ENCODE results near the gene ARHGAP6. TPM values are rescaled to one million over a fixed set of nuclear protein-coding genes. Genes with fewer than 3 reads are reported as not detected.
A peak's percentile ranks its signal among the peaks of the same experiment; 100 is the strongest.
"Not testable (repeated sequence)": the region's sequence is repeated elsewhere in the genome, so short reads cannot be mapped to it uniquely, and the experiment has no call there.

The ARHGAP6 gene
- total RNA-seq, 1 experiment from 2014 or later = 0.28 TPM

DNA sequence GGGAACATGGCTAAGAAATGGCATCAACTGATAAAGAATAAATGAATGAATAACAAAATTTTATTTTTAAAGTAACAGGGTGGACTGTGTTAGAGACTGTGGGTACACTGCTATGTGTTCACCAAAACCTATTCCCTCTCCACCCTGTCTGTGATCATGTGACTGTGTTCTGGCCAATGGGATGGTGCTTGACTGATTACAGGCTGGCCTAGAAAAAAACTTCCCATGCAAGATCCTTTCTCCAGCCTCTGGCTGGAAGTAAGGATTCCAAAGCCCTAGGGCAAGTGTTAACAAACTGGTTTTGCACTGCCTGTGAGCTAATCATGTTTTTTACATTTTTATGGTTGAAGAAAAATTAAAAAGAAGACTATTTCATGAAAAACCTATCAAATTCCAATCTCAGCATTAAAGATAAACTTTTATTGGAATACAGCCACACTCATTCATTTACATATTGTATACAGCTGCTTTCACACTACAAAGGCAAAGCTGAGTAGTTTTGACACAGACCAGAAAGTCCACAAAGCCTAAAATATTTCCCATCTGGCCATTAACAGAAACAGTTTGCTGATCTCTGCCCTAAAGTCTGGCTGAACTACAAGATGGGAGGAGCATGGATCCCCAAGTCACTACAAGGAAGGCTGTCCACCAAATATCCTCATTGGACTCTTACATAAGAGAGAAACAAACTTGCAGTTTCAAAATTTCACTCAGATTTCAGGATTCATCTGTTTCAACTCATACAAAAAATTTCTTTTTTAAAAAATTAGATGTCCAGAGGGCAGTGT lies 133.2 kb downstream of the ARHGAP6 start:
- DNase-seq (ENCODE audit: low spot score) = peak; percentile 14

DNA sequence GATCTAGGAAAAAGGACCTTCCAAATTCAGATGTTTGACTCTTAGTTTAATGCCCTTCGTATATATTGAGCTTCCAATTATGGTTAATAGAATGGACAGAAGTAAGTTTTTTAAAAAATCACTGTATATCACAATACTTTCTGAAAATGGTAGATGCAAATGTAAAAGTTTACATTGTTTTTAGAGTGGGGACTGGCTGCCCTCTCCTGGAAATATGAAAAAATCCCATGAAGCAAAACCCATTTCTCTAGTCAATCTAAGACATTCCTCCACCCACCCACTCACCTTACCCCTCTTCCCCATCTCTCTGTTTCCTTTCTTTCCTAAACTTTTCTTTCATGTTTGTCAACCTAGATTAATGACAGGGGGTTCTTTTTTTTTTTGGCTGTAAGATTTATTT lies 134.5 kb downstream of the ARHGAP6 start:
- peak; percentile 13 for DNase-seq (ENCODE audit: low spot score)

DNA sequence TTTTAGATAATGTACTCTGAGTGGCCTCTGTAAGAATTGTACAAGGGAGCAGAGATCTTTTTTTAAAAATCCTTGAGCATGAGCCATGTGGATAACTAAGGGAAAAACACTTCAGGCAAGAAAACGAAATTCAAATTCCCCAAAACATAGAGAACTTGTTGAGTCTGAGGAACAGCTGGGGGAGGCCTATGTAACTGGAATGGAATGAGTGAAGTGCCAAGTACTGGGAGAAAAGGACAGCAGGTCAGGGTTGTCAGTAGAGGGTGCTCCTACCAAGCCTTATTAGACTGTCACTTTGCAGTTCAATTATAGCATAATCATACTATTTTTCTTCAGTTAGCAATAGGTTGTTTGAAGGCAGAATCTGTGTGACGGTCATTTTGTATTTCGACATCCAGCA lies 135.1 kb downstream of the ARHGAP6 start:
- no peak for DNase-seq (ENCODE audit: low spot score)

DNA sequence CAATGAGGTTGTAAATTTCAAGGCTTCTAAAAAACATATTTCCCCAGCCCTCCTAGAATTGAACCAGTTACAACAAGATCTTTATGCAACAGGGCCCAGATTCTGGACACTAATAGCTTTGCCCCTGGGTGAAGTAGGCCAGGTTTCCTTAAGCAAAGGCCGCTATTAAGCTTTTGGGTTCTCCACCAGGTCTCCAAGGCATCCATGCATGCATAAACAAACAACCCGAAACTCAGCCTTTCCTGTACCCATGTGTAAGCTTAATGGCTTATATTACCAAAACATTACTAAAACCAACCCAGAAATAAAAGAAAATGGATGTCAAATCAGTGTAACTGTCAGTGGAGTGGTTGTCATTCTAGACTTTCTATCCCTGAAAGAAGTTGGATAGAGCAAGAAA lies 137.1 kb downstream of the ARHGAP6 start:
- DNase-seq (ENCODE audit: low spot score) = no peak

DNA sequence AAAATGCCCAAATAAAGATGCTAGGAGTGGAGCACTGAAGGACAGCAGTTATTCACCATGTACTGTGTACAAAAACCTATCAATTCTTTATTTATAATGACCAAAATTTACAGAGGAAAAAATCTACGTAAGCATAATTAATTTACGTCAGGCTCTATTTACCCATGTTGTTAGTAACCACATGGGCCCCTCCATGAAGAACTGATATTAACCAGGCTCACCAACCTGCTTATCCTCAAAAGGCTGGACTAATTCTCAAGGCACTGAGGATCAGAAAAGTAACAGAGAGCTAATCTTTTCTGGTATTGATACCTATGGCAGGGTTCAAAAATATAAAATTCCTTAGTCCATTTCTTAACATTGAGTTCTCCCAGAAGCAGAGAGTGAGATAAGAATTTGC lies 140.0 kb downstream of the ARHGAP6 start:
- DNase-seq (ENCODE audit: low spot score) = no peak

DNA sequence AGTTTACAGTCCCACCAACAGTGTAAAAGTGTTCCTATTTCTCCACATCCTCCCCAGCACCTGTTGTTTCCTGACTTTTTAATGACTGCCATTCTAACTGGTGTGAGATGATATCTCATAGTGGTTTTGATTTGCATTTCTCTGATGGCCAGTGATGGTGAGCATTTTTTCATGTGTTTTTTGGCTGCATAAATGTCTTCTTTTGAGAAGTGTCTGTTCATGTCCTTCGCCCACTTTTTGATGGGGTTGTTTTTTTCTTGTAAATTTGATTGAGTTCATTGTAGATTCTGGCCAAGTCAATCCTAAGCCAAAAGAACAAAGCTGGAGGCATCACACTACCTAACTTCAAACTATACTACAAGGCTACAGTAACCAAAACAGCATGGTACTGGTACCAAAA lies 146.5 kb downstream of the ARHGAP6 start:
- not testable (repeated sequence) for DNase-seq (ENCODE audit: low spot score)

DNA sequence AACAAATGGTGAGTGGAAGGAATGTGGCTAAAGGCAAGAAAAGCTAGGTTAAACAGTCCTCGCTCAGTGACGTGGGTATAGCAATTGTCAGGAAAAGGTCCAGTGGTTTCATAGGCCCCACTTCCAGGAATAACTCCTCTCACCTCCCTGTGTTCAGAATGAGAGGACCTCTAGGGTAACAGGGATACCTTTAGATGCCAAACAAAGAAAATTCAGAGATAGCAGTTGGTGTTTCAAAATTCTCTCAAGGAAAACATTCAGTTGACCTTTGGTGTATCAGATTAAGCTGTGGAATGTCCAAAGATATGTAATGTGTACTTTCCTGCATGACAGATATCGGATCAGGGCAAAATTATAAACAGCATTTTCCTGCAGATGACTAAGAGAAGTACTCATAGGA lies 155.9 kb downstream of the ARHGAP6 start:
- no peak for DNase-seq (ENCODE audit: low spot score)

DNA sequence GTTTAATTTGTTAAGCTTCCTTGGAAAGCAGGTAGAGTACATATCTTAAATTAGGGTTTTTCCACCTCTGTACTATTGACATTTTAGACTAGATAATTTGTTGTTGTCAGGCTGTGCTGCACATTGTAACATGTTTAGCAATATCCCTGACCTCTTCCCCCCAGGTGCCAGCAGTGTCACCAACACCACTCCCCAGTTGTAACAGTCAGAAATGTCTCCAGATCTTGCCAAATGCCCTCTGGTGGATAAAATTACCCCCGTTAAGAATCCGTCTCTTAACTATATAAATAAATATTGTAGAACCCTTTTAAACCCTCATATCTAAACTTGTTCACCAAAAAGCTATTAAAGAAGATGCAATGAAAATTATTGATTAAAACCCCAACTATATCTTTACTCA lies 161.5 kb downstream of the ARHGAP6 start:
- no peak for DNase-seq (ENCODE audit: low spot score)

DNA sequence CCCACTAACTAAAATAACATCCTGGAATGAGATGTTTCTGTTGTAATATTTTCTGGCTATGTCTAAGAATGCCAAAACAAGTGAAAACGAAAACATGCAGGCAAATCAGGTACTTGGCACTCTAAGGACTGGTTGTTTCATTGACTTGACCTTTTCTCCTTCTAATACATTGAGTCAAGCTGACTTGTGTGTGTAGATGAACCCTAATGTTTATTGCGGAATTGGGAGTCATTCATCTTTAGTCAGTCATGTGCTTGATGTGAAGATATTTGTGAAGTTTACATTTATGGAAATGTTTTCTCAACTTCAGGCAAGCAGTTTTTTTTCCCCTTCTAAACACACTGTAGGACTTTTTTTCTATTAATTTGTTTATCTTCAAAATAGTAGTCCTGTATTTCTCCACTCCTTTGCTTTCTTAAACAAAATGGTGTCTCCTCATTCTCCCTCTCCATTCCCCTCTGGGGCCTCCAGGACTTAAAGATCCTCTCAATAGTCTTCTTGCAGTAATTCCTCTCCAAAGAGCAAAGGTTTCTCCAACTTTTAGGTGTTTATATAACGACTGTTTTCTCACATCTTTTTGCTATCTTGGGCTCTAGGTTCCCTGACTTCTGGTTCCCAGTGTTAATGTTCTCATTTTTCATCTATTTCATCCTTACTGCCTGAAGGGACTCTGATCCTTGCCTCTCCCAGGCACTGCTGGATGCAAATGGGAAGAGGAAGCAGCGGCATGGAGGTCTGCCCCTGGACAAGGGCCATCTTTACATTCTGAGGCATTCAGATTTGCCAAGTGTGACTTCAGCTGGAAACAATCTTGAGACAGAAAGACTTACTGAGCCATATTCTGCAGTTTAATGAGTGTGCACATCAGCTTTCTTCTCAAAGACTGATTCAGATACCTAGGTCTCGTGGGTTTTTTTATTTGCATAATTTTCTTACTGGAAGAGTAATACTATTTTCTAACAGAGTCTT lies 166.4 kb downstream of the ARHGAP6 start:
- peak; percentile 35 for DNase-seq (ENCODE audit: low spot score)

DNA sequence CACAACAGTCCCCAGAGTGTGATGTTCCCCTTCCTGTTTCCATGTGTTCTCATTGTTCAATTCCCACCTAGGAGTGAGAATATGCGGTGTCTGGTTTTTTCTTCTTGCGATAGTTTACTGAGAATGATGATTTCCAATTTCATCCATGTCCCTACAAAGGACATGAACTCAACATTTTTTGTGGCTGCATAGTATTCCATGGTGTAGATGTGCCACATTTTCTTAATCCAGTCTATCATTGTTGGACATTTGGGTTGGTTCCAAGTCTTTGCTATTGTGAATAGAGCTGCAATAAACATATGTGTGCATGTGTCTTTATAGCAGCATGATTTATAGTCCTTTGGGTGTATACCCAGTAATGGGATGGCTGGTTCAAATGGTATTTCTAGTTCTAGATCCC lies 174.3 kb downstream of the ARHGAP6 start:
- DNase-seq (ENCODE audit: low spot score) = not testable (repeated sequence)

DNA sequence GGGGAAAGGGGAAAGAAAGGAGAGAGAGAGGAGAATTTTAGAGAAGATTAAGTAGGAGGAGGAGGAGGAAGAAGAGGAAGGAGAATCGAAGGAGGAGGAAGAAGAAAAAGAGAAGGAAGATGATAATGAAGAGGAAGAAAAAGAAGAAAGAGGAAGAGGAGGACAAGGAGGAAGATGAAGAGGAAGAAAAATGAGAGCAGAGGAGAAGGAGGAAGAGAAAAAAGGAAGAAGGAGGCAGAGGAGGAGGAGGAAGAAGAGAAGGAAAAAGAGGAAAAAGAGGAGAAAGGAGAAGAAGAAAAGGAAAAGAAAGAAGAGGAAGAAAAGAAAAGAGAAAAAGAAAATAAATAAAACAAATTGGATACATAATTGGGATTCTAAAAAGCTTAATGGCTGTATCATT lies 181.4 kb downstream of the ARHGAP6 start:
- no peak for DNase-seq (ENCODE audit: low spot score)

DNA sequence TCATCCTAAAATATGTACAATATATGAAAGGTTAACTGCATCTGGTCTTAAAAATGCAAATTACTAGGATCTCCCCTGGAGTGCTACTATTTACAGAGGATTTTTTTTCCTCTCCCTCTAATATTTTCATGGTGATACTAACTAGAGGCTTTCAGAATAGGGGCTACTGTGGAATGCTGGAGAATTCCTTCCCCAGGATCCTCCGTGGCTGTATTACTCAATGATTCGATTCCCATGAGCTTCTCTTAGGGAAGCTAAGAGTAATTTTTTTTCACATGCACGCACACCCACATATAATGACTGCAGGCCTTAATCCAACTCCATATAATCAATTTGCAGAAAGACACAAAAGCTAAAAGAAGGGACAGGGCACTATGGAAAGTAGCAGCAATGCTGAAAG lies 184.7 kb downstream of the ARHGAP6 start:
- DNase-seq (ENCODE audit: low spot score) = no peak

DNA sequence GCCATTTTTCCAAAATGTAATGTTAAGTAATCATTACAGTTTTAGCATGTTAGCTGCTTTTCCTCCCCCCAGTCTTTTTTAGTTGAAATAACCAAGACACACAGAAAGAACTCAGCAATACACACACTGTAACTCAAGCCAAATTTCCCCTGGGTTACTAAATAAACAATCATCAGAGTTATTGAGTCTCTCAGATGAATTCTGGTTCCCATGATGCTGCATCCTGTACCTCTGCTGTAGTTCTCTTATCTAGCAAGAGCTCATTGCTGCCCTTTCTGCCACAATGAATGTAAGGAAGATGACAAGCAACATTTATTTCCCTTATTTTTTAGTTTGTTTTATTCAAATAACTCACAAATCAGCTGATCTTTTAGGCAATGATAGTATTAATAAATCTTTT lies 185.1 kb downstream of the ARHGAP6 start:
- no peak for DNase-seq (ENCODE audit: low spot score)

DNA sequence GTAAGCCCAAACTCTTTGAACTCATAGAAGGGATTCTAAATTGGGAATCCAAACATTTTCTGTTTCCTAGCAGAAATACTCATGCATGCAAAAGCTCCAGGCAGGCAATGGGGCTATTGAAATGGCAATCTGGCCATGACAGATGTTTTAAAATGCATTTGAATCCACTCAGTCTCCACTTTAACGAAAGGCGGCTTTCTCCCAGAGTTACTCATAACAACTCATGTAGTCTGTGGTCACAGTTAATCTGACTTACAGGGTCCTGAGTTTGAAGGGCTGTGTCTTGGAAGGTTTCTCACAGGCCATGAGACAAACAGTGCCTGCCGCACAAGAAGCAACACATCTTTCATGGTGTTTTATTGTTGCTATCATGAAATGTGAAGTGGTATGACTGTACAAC lies 186.8 kb downstream of the ARHGAP6 start:
- DNase-seq (ENCODE audit: low spot score) = no peak

DNA sequence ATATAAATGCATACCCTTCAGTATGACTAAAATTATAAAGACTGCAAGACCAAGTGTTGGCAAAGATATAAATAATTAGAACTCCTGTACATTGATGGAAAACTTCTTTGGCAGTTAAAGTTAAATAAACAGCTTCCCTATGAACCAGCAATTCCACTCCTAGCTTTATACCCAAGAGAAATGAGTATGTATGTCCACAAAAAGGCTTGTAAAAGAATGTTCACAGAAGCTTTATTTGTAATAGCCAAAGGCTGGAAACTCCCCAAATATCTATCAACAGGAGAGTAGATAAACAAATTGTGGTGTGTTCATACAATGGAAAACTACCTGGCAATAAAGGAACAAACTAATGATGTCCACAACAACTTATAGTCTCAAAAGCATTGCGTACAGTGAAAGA lies 187.7 kb downstream of the ARHGAP6 start:
- no peak for DNase-seq (ENCODE audit: low spot score)

DNA sequence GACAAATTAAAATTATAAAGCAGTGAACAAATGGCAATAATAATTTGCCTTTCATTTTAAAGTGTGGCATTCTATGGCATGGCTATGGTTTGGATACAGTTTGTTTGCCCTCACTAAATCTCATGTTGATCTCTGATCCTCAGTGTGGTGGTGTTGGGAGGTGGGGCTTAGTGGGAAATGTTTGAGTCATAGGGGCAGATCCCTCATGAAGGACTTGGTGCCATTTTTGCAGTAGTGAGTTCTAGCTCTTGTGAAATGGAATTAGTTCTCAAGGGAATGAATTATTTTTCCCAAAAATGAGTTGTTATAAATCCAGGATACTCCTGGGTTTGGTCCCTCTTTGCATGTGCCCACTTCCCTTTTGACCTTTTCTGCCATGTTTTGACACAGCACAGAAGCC lies 191.1 kb downstream of the ARHGAP6 start:
- no peak for DNase-seq (ENCODE audit: low spot score)

DNA sequence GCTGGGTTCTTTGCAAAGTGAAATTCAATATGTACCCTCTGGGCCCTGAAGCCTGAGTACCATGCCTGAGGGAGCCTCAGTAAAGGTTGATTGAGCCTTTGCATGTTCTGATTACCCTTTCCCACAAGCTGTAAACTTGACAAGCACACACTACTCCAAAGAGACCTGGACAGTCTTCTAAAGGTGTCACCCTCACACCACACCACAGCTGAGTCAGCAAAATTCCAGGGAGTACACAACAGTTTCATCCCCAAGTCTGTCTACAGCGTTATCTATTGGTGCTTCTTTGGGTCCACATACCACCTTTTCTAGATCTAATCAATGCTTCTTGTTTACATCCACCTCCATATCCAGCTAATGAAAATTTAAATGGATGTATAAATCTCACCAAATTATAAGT lies 191.7 kb downstream of the ARHGAP6 start:
- DNase-seq (ENCODE audit: low spot score) = no peak

DNA sequence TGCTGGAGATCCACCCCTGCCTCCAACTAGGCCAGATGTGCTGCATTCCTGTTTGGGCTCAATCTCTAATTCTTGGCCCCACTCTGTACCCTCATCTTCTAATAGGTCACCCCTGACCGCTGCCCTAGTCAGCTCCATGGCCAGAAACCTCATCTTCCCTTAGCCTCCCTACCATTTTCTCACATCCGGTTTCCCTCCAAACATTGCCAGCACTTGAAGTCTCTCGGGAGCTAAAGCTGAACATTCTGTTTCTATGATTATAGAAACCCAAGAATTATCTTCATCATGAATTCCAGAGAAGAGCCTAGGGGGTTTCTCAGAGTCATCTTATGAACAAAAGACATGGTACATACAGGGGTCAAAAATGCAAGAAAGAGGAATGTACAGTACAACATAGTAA lies 192.8 kb downstream of the ARHGAP6 start:
- DNase-seq (ENCODE audit: low spot score) = no peak

DNA sequence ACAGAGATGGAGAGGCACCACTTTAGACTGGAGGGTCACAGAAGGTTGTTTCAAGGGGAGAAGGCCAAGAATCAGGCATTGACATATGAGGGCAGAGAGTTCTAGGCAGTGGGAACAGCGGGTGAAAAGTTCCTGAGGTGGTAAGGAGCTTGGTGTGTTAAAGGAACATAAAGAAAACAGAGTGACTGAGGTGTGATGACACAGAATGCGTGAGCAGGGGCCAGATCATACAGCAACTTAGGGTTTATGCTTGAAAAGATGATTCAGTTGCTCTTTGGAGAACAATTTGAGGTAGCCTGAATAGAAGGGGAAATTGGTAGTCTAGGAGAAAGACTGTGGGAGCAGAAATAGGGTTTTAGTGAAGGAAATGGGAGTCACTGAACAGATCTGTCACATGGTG lies 193.3 kb downstream of the ARHGAP6 start:
- DNase-seq (ENCODE audit: low spot score) = no peak

DNA sequence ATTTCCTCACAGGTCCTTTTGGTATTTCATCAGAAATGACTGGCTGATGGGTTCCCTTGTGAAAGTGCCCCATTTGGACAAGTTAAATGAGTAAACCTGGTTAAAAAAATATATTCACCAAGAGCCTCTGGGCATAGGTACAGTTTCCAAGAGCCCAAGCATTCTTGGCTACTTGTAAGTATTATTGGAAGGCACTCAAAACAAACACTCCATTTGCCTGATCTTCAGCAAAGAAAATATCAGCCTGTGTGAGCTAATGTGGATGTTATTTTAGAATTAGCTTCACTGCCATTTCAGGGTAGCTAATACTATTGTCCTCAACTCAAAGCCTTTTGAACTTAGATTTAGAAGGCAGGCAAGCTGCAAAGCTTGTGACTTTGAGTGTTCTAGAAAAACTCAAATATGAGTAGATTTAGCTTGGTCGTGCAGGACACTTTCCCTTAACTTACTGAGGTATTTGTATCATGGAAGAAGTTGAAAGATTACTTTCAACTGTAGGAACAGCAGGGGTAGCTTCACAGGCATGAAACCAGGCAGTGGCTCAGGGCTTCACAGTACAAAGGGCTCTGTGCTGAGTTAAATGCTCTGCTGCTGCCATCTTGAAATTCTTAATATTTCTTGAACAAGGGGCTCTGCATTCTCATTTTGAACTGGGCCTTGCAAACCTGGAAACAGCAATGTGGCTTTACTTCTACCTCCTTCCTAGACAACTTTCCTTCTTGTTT lies 195.3 kb downstream of the ARHGAP6 start:
- peak; percentile 48 for DNase-seq (ENCODE audit: low spot score)

DNA sequence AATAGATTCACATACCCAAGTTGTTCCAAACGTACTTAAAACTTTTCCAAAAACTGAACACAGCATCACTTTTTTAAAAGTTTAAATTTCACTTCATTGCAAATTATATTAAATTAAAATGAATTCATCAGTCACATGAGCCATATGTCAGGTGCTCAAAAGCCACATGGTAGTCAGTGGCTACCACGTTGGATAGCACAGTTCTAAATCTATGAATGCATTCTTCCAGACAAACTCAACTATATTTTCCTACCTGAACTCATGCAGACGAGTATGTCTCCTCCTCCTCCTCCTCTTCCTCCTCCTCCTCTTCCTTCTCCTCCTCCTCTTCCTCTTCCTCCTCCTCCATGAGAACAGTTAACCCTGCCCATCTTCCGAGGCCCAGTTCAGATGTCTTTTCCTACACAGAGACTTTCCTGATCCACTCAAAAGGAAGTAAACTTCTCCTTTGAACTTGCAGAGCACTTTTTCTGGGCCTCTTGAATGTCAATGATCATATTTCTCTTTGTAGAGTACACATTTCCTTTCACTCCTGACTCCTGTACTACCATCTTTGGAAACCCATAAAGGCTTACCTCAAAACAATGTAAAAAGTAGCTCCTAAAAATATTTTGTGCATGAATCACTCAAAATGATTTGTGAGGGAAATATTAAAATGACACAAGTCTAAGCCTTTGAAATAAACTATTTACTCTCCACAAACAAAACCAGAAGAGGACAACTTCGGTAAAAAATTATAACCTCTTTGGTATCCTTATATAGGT lies 199.9 kb downstream of the ARHGAP6 start:
- no peak for DNase-seq (ENCODE audit: low spot score)

All from A172 (cell line).